Type B pancreatic cell (in vitro differentiated cells): ENCODE data around the gene ACTR5. TPM values are rescaled to one million over a fixed set of nuclear protein-coding genes. Genes with fewer than 3 reads are reported as not detected.

ENCODE experiments used
- DNase-seq: peaks from one replicate; pipeline ENCODE4 v3.0.0; 2021; ENCODE audit warnings: mixed read lengths; ENCODE audit not compliant: unreplicated experiment; ENCODE audit errors: extremely low spot score
- H3K27ac Mint-ChIP-seq: 2 replicates; pipeline ENCODE4 v1.8.0; 2021; ENCODE audit warnings: mild to moderate bottlenecking, mixed read lengths
- H3K27me3 Mint-ChIP-seq: 2 replicates; pipeline ENCODE4 v1.8.0; 2021; ENCODE audit warnings: mixed read lengths
- H3K36me3 Mint-ChIP-seq: 2 replicates; pipeline ENCODE4 v1.8.0; 2021; ENCODE audit warnings: mixed read lengths
- H3K4me1 Mint-ChIP-seq: one replicate; pipeline ENCODE4 v1.8.0; 2021; ENCODE audit warnings: mixed read lengths; ENCODE audit not compliant: unreplicated experiment
- H3K4me3 Mint-ChIP-seq: 2 replicates; pipeline ENCODE4 v1.8.0; 2021; ENCODE audit warnings: mild to moderate bottlenecking, mixed read lengths
- H3K9me3 Mint-ChIP-seq: 2 replicates; pipeline ENCODE4 v1.8.0; 2021; ENCODE audit warnings: mixed read lengths
- total RNA-seq: library from RNA; stranded (reverse); gene quantifications from 2 replicates; pipeline ENCODE4 v1.2.1, GENCODE V29; 2021; ENCODE audit warnings: low replicate concordance
- TF ChIP-seq, protein P1 (sequence below): fragments of 200-600 bp; sonication (generic); conservative IDR thresholded peaks from 2 replicates; pipeline ENCODE4 v1.5.0; 2021; ENCODE audit warnings: antibody characterized with exemption, mild to moderate bottlenecking

ACTR5 gene
- total RNA-seq, 1 donor from 2014 or later = 9.1 TPM

GRCh38 chr20:38723017-38723847 lies 25.0 kb upstream of the ACTR5 start:
- TF ChIP-seq, protein P1, sequence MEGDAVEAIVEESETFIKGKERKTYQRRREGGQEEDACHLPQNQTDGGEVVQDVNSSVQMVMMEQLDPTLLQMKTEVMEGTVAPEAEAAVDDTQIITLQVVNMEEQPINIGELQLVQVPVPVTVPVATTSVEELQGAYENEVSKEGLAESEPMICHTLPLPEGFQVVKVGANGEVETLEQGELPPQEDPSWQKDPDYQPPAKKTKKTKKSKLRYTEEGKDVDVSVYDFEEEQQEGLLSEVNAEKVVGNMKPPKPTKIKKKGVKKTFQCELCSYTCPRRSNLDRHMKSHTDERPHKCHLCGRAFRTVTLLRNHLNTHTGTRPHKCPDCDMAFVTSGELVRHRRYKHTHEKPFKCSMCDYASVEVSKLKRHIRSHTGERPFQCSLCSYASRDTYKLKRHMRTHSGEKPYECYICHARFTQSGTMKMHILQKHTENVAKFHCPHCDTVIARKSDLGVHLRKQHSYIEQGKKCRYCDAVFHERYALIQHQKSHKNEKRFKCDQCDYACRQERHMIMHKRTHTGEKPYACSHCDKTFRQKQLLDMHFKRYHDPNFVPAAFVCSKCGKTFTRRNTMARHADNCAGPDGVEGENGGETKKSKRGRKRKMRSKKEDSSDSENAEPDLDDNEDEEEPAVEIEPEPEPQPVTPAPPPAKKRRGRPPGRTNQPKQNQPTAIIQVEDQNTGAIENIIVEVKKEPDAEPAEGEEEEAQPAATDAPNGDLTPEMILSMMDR = no peak
- Mint-ChIP-seq H3K27ac (no peak overlapping the region), H3K27me3 (peaks cover 96% of the 10 kb centered on the region), H3K4me3 (peak overlapping the region; percentile 54), H3K36me3 (peaks cover 4% of the 10 kb centered on the region), H3K9me3 (no peaks in the 10 kb centered on the region), H3K4me1 (peaks cover 30% of the 10 kb centered on the region)
- no peak for DNase-seq

DNA sequence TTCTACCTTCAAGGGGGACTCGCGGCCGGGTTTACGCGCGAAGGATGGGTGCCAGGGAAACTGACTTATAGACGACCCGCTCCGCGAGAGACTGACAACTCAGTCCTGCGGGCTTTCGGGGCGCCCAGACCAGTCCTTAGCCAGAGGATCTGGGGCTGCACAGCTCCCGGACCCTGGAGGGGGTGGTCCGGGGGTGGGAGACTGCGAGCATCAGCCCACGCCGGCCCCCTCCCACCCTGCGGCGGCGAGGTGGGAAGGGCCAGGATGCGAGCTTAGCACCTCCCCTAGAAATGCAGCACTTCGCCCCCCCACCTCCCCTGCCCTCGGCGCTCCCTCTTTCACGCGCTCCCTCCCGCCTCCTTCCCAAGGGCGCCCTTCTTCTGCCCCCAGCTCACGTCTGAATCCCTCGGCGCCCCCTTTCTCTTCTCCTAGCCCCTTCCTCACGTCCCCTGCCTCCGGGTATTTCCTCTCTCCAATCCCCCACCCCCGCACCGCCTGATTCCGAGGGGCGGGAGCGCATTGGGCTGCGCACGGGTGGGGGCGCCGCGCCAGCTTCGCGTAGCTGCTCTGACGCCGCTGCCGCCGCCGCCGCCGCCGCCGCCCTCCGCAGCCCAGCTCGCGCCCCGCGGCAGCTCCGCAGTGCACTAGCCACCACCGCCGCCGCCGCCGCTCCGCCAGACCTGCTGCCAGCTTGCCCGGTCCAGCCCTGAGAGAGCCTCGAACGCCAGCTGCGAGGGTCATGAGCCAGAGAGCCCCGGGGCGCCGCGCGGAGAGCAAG lies 24.2 kb upstream of the ACTR5 start, which contains the start of gene SLC32A1:
TSS of gene SLC32A1 (plus strand) at position 639 of the 778 bp plus-strand sequence. CDS start 239 bp downstream, outside the sequence.
- peaks cover 4% of the 10 kb centered on the region for H3K36me3 Mint-ChIP-seq
- no peak for DNase-seq
- peaks cover 32% of the 10 kb centered on the region for H3K4me1 Mint-ChIP-seq
- TF ChIP-seq, protein P1 = no peak
- H3K9me3 Mint-ChIP-seq = no peaks in the 10 kb centered on the region
- H3K27me3 Mint-ChIP-seq = peaks cover 96% of the 10 kb centered on the region
- H3K4me3 Mint-ChIP-seq = peak within 1 kb of the TSS; percentile 54
- H3K27ac Mint-ChIP-seq = no peak within 1 kb of the TSS

DNA sequence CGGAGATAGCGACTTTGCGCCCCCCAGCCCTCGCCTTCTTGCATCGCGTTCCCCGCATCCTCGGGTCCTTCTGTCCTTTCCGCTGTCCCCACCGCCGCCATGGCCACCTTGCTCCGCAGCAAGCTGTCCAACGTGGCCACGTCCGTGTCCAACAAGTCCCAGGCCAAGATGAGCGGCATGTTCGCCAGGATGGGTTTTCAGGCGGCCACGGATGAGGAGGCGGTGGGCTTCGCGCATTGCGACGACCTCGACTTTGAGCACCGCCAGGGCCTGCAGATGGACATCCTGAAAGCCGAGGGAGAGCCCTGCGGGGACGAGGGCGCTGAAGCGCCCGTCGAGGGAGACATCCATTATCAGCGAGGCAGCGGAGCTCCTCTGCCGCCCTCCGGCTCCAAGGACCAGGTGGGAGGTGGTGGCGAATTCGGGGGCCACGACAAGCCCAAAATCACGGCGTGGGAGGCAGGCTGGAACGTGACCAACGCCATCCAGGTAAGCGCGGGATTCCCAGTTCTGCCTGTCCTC lies 23.6 kb upstream of the ACTR5 start:
- H3K9me3 Mint-ChIP-seq = no peaks in the 10 kb centered on the region
- TF ChIP-seq, protein P1 = no peak
- H3K27ac Mint-ChIP-seq = no peak overlapping the region
- peaks cover 96% of the 10 kb centered on the region for H3K27me3 Mint-ChIP-seq
- H3K4me1 Mint-ChIP-seq = peaks cover 35% of the 10 kb centered on the region
- peak overlapping the region; percentile 47 for H3K4me3 Mint-ChIP-seq
- no peak for DNase-seq
- peaks cover 4% of the 10 kb centered on the region for H3K36me3 Mint-ChIP-seq

DNA sequence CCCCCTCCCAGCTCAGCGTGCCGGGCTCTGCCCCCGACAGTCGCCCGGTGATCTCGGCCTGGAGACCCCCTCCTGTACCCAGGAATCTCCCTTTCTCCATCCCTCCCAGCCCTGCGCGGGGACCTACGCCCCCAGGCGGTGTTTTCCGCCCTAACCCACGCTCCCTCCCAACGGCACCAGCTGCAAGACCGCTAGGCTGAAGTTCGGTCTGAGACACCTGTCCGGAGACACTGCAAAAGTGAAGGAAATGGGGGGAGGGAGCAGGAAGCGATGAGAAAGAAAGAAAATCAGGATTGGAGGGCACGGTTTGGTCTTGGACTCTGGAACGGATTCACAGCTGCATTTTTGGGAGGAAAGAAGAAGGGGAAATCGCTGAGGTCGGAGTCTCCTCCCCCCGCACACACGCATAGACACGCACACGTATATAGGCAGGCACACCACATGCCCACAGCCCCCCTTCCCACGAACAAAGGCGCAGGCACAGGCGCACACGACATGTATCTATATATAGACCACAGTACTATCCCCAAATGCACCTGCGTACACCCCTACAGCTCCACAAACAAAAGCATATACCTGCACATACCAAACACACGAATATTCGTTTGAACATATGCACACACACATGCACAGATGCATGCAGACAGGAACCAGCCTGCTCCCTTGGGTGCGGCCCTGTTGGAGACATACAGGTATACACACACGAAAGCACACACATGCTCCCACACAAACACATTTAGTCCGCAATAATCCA lies 22.9 kb upstream of the ACTR5 start:
- H3K4me1 Mint-ChIP-seq = peaks cover 39% of the 10 kb centered on the region
- peaks cover 4% of the 10 kb centered on the region for H3K36me3 Mint-ChIP-seq
- H3K27me3 Mint-ChIP-seq = peaks cover 96% of the 10 kb centered on the region
- DNase-seq = no peak
- no peaks in the 10 kb centered on the region for H3K9me3 Mint-ChIP-seq
- H3K4me3 Mint-ChIP-seq = peak overlapping the region; percentile 80
- peak overlapping the region; percentile 43 for H3K27ac Mint-ChIP-seq
- TF ChIP-seq, protein P1 = no peak
